ENCODE data around the gene TECPR2. TPM values are rescaled to one million over a fixed set of nuclear protein-coding genes. Genes with fewer than 3 reads are reported as not detected.

TECPR2 gene
- total and polyA plus RNA-seq, 4 donors, result 5.6 to 30.3 (median 19.5) TPM

- Histone ChIP-seq H3K27me3 (ENCODE audit: control insufficient read depth in 3 of 3, insufficient read depth in 3 of 3, low read length in 2 of 3) (no peaks in the 10 kb centered on the region), H3K36me3 (ENCODE audit: control insufficient read depth in 4 of 4, insufficient read depth in 4 of 4, low read length in 4 of 4) (peaks cover 0 to 18% (median 4%) of the 10 kb centered on the region in 4 donors), H3K27ac (ENCODE audit: low read depth in 1 of 2, low read length in 1 of 2) (peak overlapping the region in 1 of 2 donors; percentile 92), H3K9ac (ENCODE audit: insufficient read depth in 1 of 2, low read length in 2 of 2) (no peak overlapping the region), H3K4me3 (no peak overlapping the region), H3K9me3 (ENCODE audit: control insufficient read depth in 4 of 4, insufficient read depth in 3 of 4, low read length in 3 of 4) (no peaks in the 10 kb centered on the region), H3K4me1 (ENCODE audit: control insufficient read depth in 5 of 5, insufficient read depth in 5 of 5, low read length in 5 of 5) (peaks cover 0 to 12% (median 4%) of the 10 kb centered on the region in 5 donors)
- TF ChIP-seq CTCF (IDR thresholded peaks at IDR 0.05; ENCODE audit: control extremely low read depth, extremely low read depth), result no peak
- ATAC-seq (ENCODE audit: insufficient read depth, low FRiP score) (no peak), DNase-seq (no peak)
- WGBS, 2 donors, result 94 to 96% methylated on average over 19 of the region's 19 CpGs
Observed at GRCh38 chr14:102505775-102506625, 143.3 kb downstream of the TECPR2 start.

- Histone ChIP-seq H3K27me3 (ENCODE audit: control insufficient read depth in 3 of 3, insufficient read depth in 3 of 3, low read length in 2 of 3) (no peaks in the 10 kb centered on the region), H3K4me1 (ENCODE audit: control insufficient read depth in 5 of 5, insufficient read depth in 5 of 5, low read length in 5 of 5) (peaks cover 0 to 13% (median 4%) of the 10 kb centered on the region in 5 donors), H3K36me3 (ENCODE audit: control insufficient read depth in 4 of 4, insufficient read depth in 4 of 4, low read length in 4 of 4) (peaks cover 0 to 18% (median 4%) of the 10 kb centered on the region in 4 donors), H3K9me3 (ENCODE audit: control insufficient read depth in 4 of 4, insufficient read depth in 3 of 4, low read length in 3 of 4) (no peaks in the 10 kb centered on the region), H3K4me3 (no peak overlapping the region), H3K9ac (ENCODE audit: insufficient read depth in 1 of 2, low read length in 2 of 2) (no peak overlapping the region), H3K27ac (ENCODE audit: low read depth in 1 of 2, low read length in 1 of 2) (no peak overlapping the region)
- ATAC-seq (ENCODE audit: insufficient read depth, low FRiP score) (no peak), DNase-seq (no peak)
- WGBS, 2 donors, result 96 to 97% methylated on average over 11 of the region's 11 CpGs
- TF ChIP-seq CTCF (IDR thresholded peaks at IDR 0.05; ENCODE audit: control extremely low read depth, extremely low read depth), result no peak
Observed at GRCh38 chr14:102506626-102506925, 143.8 kb downstream of the TECPR2 start.

GRCh38 chr14:102507081-102507856, 144.5 kb downstream of the TECPR2 start:
- no peak for TF ChIP-seq CTCF (IDR thresholded peaks at IDR 0.05; ENCODE audit: control extremely low read depth, extremely low read depth)
- no peaks in the 10 kb centered on the region for H3K9me3 ChIP-seq (ENCODE audit: control insufficient read depth in 4 of 4, insufficient read depth in 3 of 4, low read length in 3 of 4)
- H3K36me3 ChIP-seq (ENCODE audit: control insufficient read depth in 4 of 4, insufficient read depth in 4 of 4, low read length in 4 of 4), result peaks cover 0 to 18% (median 4%) of the 10 kb centered on the region in 4 donors
- WGBS, 2 donors, result 92% methylated on average over 115 of the region's 115 CpGs
- H3K27me3 ChIP-seq (ENCODE audit: control insufficient read depth in 3 of 3, insufficient read depth in 3 of 3, low read length in 2 of 3), result no peaks in the 10 kb centered on the region
- ATAC-seq (ENCODE audit: insufficient read depth, low FRiP score), result no peak
- no peak overlapping the region for H3K4me3 ChIP-seq
- peak overlapping the region in 1 of 2 donors; percentile 87 for H3K27ac ChIP-seq (ENCODE audit: low read depth in 1 of 2, low read length in 1 of 2)
- H3K9ac ChIP-seq (ENCODE audit: insufficient read depth in 1 of 2, low read length in 2 of 2), result no peak overlapping the region
- peak in 1 of 3 donors; percentile 63 for DNase-seq
- H3K4me1 ChIP-seq (ENCODE audit: control insufficient read depth in 5 of 5, insufficient read depth in 5 of 5, low read length in 5 of 5), result peaks cover 0 to 13% (median 4%) of the 10 kb centered on the region in 5 donors

All from lung (tissue), 12 donors.